Endothelial cell of umbilical vein (primary cell): ENCODE results near the gene PRKCD.

Experiments
- CTCF ChIP-seq, 2 donors: IDR thresholded peaks; 1 replicate in 1 of 2; 2 replicates in 1 of 2; pipeline ENCODE4 v1.5.1; 2011; ENCODE audit warnings: low read length in 2 of 2, mild to moderate bottlenecking in 2 of 2, moderate library complexity in 2 of 2, control low read depth in 1 of 2, inconsistent platforms in 1 of 2, low read depth in 1 of 2; ENCODE audit not compliant: insufficient read depth in 1 of 2; ENCODE audit errors: extremely low read depth in 1 of 2
- EZH2 ChIP-seq: IDR thresholded peaks from 2 replicates; pipeline ENCODE4 v1.6.1; 2012; ENCODE audit warnings: borderline replicate concordance, low read depth, mild to moderate bottlenecking, moderate library complexity, low read length, inconsistent platforms; ENCODE audit not compliant: severe bottlenecking
- FOS ChIP-seq: IDR thresholded peaks from 2 replicates; pipeline ENCODE4 v1.6.1; 2011; ENCODE audit warnings: mild to moderate bottlenecking, low read length, moderate library complexity, borderline replicate concordance; ENCODE audit not compliant: insufficient read depth
- GATA2 ChIP-seq: IDR thresholded peaks from 2 replicates; pipeline ENCODE4 v1.7.0; 2011; ENCODE audit warnings: low read depth, mild to moderate bottlenecking, moderate library complexity, mixed read lengths, low read length; ENCODE audit not compliant: insufficient read length, insufficient read depth
- JUN ChIP-seq: IDR thresholded peaks from 2 replicates; pipeline ENCODE4 v1.6.1; 2011; ENCODE audit warnings: borderline replicate concordance, low read depth; ENCODE audit not compliant: insufficient read length, insufficient read depth
- MAX ChIP-seq: IDR thresholded peaks from 2 replicates; pipeline ENCODE4 v1.6.1; 2011; ENCODE audit not compliant: insufficient read depth, insufficient read length
- MYC ChIP-seq: IDR thresholded peaks from one replicate; pipeline ENCODE4 v1.6.1; 2011; ENCODE audit warnings: mild to moderate bottlenecking, low read depth, low read length
- POLR2A ChIP-seq: IDR thresholded peaks from 2 replicates; pipeline ENCODE4 v1.6.1; 2012; ENCODE audit warnings: low read depth, mild to moderate bottlenecking, control low read depth, low read length
- POLR2AphosphoS5 ChIP-seq: IDR thresholded peaks from 2 replicates; pipeline ENCODE4 v1.6.1; 2012; ENCODE audit warnings: low read depth, mild to moderate bottlenecking, control low read depth, low read length, moderate library complexity; ENCODE audit not compliant: insufficient read depth

- no peak for TF ChIP-seq POLR2A
- no peak for TF ChIP-seq MYC
- TF ChIP-seq CTCF (IDR thresholded peaks at IDR 0.05; ENCODE audit: extremely low read depth in 1 of 2, insufficient read depth in 1 of 2, low read depth in 1 of 2, low read length in 2 of 2) = no peak
- no peak for TF ChIP-seq EZH2
- no peak for TF ChIP-seq POLR2AphosphoS5
- no peak for TF ChIP-seq JUN
- TF ChIP-seq GATA2 = no peak
- no peak for TF ChIP-seq MAX
- TF ChIP-seq FOS = no peak
These were observed 11.0 kb downstream of the PRKCD start for GRCh38 chr3:53171827-53172505.
